Neuronal stem cell (in vitro differentiated cells): ENCODE results near the gene CFAP53. TPM values are rescaled to one million over a fixed set of nuclear protein-coding genes. Genes with fewer than 3 reads are reported as not detected.

Experiments used
- DNase-seq: peaks from one replicate; pipeline ENCODE4 v3.0.0-alpha.2; 2013; ENCODE audit warnings: low spot score
- H2AFZ ChIP-seq: one replicate; pipeline ENCODE4 v1.6.1; 2013; ENCODE audit warnings: mild to moderate bottlenecking, low read length, inconsistent platforms
- H2AK5ac ChIP-seq: 2 replicates; pipeline ENCODE4 v1.6.1; 2013; ENCODE audit warnings: low read depth, mild to moderate bottlenecking, inconsistent platforms, low read length, moderate library complexity, mixed read lengths
- H2BK120ac ChIP-seq: 2 replicates; pipeline ENCODE4 v1.6.1; 2013; ENCODE audit warnings: low read depth, mild to moderate bottlenecking, inconsistent platforms, low read length, moderate library complexity, mixed read lengths
- H2BK12ac ChIP-seq: one replicate; pipeline ENCODE4 v1.6.1; 2013; ENCODE audit warnings: low read length, inconsistent platforms
- H2BK15ac ChIP-seq: 2 replicates; pipeline ENCODE4 v1.6.1; 2013; ENCODE audit warnings: mild to moderate bottlenecking, low read length, inconsistent platforms, mixed read lengths
- H2BK5ac ChIP-seq: one replicate; pipeline ENCODE4 v1.6.1; 2013; ENCODE audit warnings: inconsistent platforms, mild to moderate bottlenecking, low read length, moderate library complexity
- H3K14ac ChIP-seq: one replicate; pipeline ENCODE4 v1.6.1; 2013; ENCODE audit warnings: low read length, inconsistent platforms
- H3K18ac ChIP-seq: 2 replicates; pipeline ENCODE4 v1.6.1; 2013; ENCODE audit warnings: low read length, inconsistent platforms
- H3K23ac ChIP-seq: 2 replicates; pipeline ENCODE4 v1.6.1; 2013; ENCODE audit warnings: low read depth, mild to moderate bottlenecking, mixed read lengths, low read length, inconsistent platforms; ENCODE audit not compliant: poor library complexity
- H3K27ac ChIP-seq: replicated peaks from 3 replicates; pipeline ENCODE4 v1.5.1; 2013; ENCODE audit warnings: low read length, inconsistent platforms
- H3K27me3 ChIP-seq, 3 experiments: 2 replicates each; pipeline ENCODE4 v1.6.1; 2013; ENCODE audit warnings: low read length in 3 of 3, mild to moderate bottlenecking in 2 of 3, inconsistent platforms in 1 of 3, low read depth in 1 of 3, mixed read lengths in 1 of 3, moderate library complexity in 1 of 3; ENCODE audit not compliant: control insufficient read depth in 3 of 3, insufficient read depth in 3 of 3
- H3K36me3 ChIP-seq, 2 donors: replicated peaks in 1 of 2; 2 replicates each; pipeline ENCODE4 v1.6.1; 2013; ENCODE audit warnings: low read length in 2 of 2; ENCODE audit not compliant: control insufficient read depth in 2 of 2, insufficient read depth in 2 of 2
- H3K4ac ChIP-seq: 2 replicates; pipeline ENCODE4 v1.6.1; 2013; ENCODE audit warnings: inconsistent platforms, mild to moderate bottlenecking, low read length, moderate library complexity
- H3K4me1 ChIP-seq, 2 donors: 1 replicate in 1 of 2; 2 replicates in 1 of 2; pipeline ENCODE4 v1.6.1; 2013; ENCODE audit warnings: low read length in 2 of 2, low read depth in 1 of 2; ENCODE audit not compliant: control insufficient read depth in 2 of 2, insufficient read depth in 1 of 2
- H3K4me2 ChIP-seq: one replicate; pipeline ENCODE4 v1.6.1; 2013; ENCODE audit warnings: mild to moderate bottlenecking, low read length, inconsistent platforms; ENCODE audit not compliant: insufficient read depth, poor library complexity, severe bottlenecking
- H3K4me3 ChIP-seq, 2 donors: 2 replicates each; pipeline ENCODE4 v1.5.1; 2013; ENCODE audit warnings: low read length in 2 of 2, mild to moderate bottlenecking in 2 of 2, inconsistent platforms in 1 of 2, moderate library complexity in 1 of 2
- H3K79me1 ChIP-seq: one replicate; pipeline ENCODE4 v1.6.1; 2013; ENCODE audit warnings: low read depth, mild to moderate bottlenecking, inconsistent platforms, low read length, moderate library complexity
- H3K9ac ChIP-seq: one replicate; pipeline ENCODE4 v1.6.1; 2013; ENCODE audit warnings: mild to moderate bottlenecking, low read depth, low read length, inconsistent platforms; ENCODE audit not compliant: poor library complexity
- H3K9me3 ChIP-seq, 2 donors: replicated peaks in 1 of 2; 2 replicates each; pipeline versions ENCODE3 to v1.6.1; 2013; ENCODE audit warnings: low read length in 2 of 2, mild to moderate bottlenecking in 2 of 2, inconsistent platforms in 1 of 2, low read depth in 1 of 2, mixed read lengths in 1 of 2, moderate library complexity in 1 of 2; ENCODE audit not compliant: control insufficient read depth in 2 of 2, insufficient read depth in 1 of 2
- H4K8ac ChIP-seq: one replicate; pipeline ENCODE4 v1.6.1; 2013; ENCODE audit warnings: low read depth, mild to moderate bottlenecking, inconsistent platforms, low read length, moderate library complexity
- H4K91ac ChIP-seq: one replicate; pipeline ENCODE4 v1.6.1; 2013; ENCODE audit warnings: low read length, low read depth, mild to moderate bottlenecking, inconsistent platforms; ENCODE audit not compliant: poor library complexity
- WGBS, 2 donors: extraction: QIAGEN DNeasy Blood & Tissue Kit; methylation state at CpG; one replicate each; pipeline ENCODE4 v1.1.7; 2013; ENCODE audit warnings: missing lambda C conversion rate in 2 of 2, mixed read lengths in 1 of 2; ENCODE audit not compliant: insufficient read length in 2 of 2, insufficient replicate concordance in 1 of 2; ENCODE audit errors: extremely low coverage in 2 of 2; 5-methylcytosine and 5-hydroxymethylcytosine counted together
- polyA plus RNA-seq, 2 experiments: library from polyadenylated mRNA; stranded (reverse); fragments of 200-250 nt; gene quantifications; one replicate each; pipeline ENCODE4 v1.2.3, GENCODE V29; 2013

The CFAP53 gene
- 1.4 TPM for polyA plus RNA-seq (2013, experiment 1 of 2)
- 1.4 TPM for polyA plus RNA-seq (2013, experiment 2 of 2)

- no peak within 1 kb of the TSS for H2BK120ac ChIP-seq
- H3K4me3 ChIP-seq: peak within 1 kb of the TSS; percentile 68 to 92
- peak; percentile 78 for DNase-seq
- H3K9me3 ChIP-seq: peaks cover 0 to 3% of the 10 kb centered on the region in 2 donors
- peak within 1 kb of the TSS; percentile 6 for H3K18ac ChIP-seq
- no peak within 1 kb of the TSS for H4K91ac ChIP-seq
- H2AK5ac ChIP-seq: no peak within 1 kb of the TSS
- peaks cover 0 to 3% of the 10 kb centered on the region in 2 donors for H3K4me1 ChIP-seq
- H3K4ac ChIP-seq: no peak within 1 kb of the TSS
- no peak within 1 kb of the TSS for H3K23ac ChIP-seq
- H3K9ac ChIP-seq: peak within 1 kb of the TSS; percentile 71
- H3K36me3 ChIP-seq: peaks cover 14 to 41% of the 10 kb centered on the region in 2 donors
- no peak within 1 kb of the TSS for H3K27ac ChIP-seq
- no peaks in the 10 kb centered on the region for H3K79me1 ChIP-seq
- H2BK12ac ChIP-seq: no peak within 1 kb of the TSS
- peak within 1 kb of the TSS; percentile 71 for H3K4me2 ChIP-seq
- H2BK5ac ChIP-seq: no peak within 1 kb of the TSS
- H4K8ac ChIP-seq: no peak within 1 kb of the TSS
- H3K14ac ChIP-seq: no peak within 1 kb of the TSS
- WGBS, 2 donors: no CpG with 5 or more reads among the region's 37 CpGs
- H2BK15ac ChIP-seq: no peak within 1 kb of the TSS
- peaks cover 0 to 2% (median 0%) of the 10 kb centered on the region in 3 experiments for H3K27me3 ChIP-seq
- peak within 1 kb of the TSS; percentile 90 for H2AFZ ChIP-seq
Observed at GRCh38 chr18:50266248-50266704, at the start of gene CFAP53. Gene CFAP53 (minus strand): TSS chr18:50266495. CDS start chr18:50266404, 91 bp downstream.

GRCh38 chr18:50315100-50315871, 49.0 kb upstream of the CFAP53 start:
- Histone ChIP-seq H2BK12ac (no peak overlapping the region), H3K4me2 (no peak overlapping the region), H3K18ac (no peak overlapping the region), H3K4ac (no peak overlapping the region), H4K8ac (no peak overlapping the region), H2BK120ac (no peak overlapping the region), H2BK5ac (no peak overlapping the region), H3K27me3 (peaks cover 0 to 15% (median 0%) of the 10 kb centered on the region in 3 experiments), H4K91ac (no peak overlapping the region), H3K4me3 (no peak overlapping the region), H3K36me3 (no peaks in the 10 kb centered on the region), H2AFZ (no peak overlapping the region), H3K14ac (no peak overlapping the region), H3K9me3 (no peaks in the 10 kb centered on the region), H2BK15ac (no peak overlapping the region), H3K23ac (no peak overlapping the region), H3K27ac (no peak overlapping the region), H3K4me1 (no peaks in the 10 kb centered on the region), H3K9ac (no peak overlapping the region), H3K79me1 (no peaks in the 10 kb centered on the region), H2AK5ac (no peak overlapping the region)
- no peak for DNase-seq
- no CpG with 5 or more reads among the region's 5 CpGs for WGBS, 2 donors

GRCh38 chr18:50313873-50314460, 47.7 kb upstream of the CFAP53 start:
- WGBS, 2 donors: no CpG with 5 or more reads among the region's 2 CpGs
- Histone ChIP-seq H3K14ac (no peak overlapping the region), H2BK5ac (no peak overlapping the region), H4K8ac (no peak overlapping the region), H3K27ac (no peak overlapping the region), H3K18ac (no peak overlapping the region), H3K4me2 (no peak overlapping the region), H2AFZ (no peak overlapping the region), H3K36me3 (no peaks in the 10 kb centered on the region), H3K4ac (no peak overlapping the region), H2BK120ac (no peak overlapping the region), H3K27me3 (peaks cover 0 to 15% (median 0%) of the 10 kb centered on the region in 3 experiments), H3K79me1 (no peaks in the 10 kb centered on the region), H2BK12ac (no peak overlapping the region), H3K4me1 (no peaks in the 10 kb centered on the region), H2AK5ac (no peak overlapping the region), H4K91ac (no peak overlapping the region), H3K9me3 (peaks cover 0 to 2% of the 10 kb centered on the region in 2 donors), H3K23ac (no peak overlapping the region), H3K9ac (no peak overlapping the region), H3K4me3 (no peak overlapping the region), H2BK15ac (no peak overlapping the region)
- DNase-seq: no peak

- DNase-seq: no peak
- Histone ChIP-seq H3K27me3 (peaks cover 0 to 15% (median 2%) of the 10 kb centered on the region in 3 experiments), H3K9ac (no peak overlapping the region), H2BK5ac (no peak overlapping the region), H3K9me3 (peaks cover 0 to 2% of the 10 kb centered on the region in 2 donors), H2BK15ac (no peak overlapping the region), H3K4me3 (no peak overlapping the region), H3K27ac (no peak overlapping the region), H3K4me2 (no peak overlapping the region), H3K23ac (no peak overlapping the region), H3K4me1 (peaks cover 0 to under 1% of the 10 kb centered on the region in 2 donors), H3K14ac (no peak overlapping the region), H2AK5ac (no peak overlapping the region), H2BK12ac (no peak overlapping the region), H3K4ac (no peak overlapping the region), H3K36me3 (no peaks in the 10 kb centered on the region), H3K18ac (no peak overlapping the region), H4K91ac (no peak overlapping the region), H4K8ac (no peak overlapping the region), H2BK120ac (no peak overlapping the region), H3K79me1 (no peaks in the 10 kb centered on the region), H2AFZ (no peak overlapping the region)
- WGBS, 2 donors: no CpG with 5 or more reads among the region's 2 CpGs
Observed at GRCh38 chr18:50313031-50313607, 46.8 kb upstream of the CFAP53 start.
